GM10266 (cell line): ENCODE results near the gene CPVL.
A peak's percentile ranks its signal among the peaks of the same experiment; 100 is the strongest.

Source experiments
- DNase-seq: peaks from one replicate; pipeline ENCODE4 v3.0.0; 2012; ENCODE audit errors: extremely low spot score
- TF ChIP-seq, protein P1 (sequence below): IDR thresholded peaks from 2 replicates; pipeline ENCODE4 v1.5.1; 2012; ENCODE audit warnings: mild to moderate bottlenecking, low read depth; ENCODE audit not compliant: control insufficient read depth, insufficient read depth; ENCODE audit errors: missing control alignments

Gene CPVL

DNA sequence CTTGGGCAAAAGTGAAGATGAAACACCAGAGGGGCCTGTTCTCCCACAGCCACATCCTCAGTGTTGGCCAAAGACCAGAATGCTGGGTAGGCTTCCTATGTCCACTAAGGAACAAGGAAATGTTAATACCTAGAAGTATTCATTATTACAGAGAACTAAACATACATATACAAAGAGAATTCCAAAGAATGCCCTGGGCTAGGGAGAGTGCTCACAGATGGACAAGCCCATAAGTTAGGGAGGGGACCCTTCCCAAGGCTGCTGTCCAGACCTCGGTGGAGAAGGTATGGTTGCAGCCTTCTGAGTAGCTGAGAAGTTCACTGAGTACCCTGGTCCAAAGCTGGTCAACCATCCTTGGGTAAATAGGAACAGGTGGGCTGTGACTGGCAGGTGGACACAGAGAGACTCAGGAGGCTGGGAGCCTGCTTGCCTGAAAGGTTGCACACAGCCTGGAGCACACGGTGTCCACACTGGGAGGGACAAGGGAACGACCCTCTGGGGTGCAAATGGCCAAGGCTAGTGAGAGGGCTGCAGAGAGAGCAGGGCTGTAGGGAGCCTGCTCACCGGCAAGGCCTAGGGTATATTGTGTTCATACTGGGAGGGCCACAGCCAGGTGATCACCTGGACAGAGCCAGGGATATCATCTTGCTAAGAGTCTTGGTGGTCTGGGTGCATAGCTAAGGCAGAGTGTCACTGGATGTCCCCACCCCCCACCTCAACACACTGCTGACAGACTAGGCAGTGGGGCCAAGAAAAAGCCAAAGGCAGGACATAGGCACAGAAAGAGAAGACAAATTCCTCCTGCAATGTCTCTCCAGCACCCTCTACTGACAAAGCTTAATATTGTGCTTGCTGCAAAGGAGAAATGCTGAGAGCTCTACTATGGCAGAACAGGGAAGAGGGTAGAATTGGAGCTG, 40.3 kb downstream of the CPVL start:
- DNase-seq, result peak; percentile 12
- TF ChIP-seq, protein P1, sequence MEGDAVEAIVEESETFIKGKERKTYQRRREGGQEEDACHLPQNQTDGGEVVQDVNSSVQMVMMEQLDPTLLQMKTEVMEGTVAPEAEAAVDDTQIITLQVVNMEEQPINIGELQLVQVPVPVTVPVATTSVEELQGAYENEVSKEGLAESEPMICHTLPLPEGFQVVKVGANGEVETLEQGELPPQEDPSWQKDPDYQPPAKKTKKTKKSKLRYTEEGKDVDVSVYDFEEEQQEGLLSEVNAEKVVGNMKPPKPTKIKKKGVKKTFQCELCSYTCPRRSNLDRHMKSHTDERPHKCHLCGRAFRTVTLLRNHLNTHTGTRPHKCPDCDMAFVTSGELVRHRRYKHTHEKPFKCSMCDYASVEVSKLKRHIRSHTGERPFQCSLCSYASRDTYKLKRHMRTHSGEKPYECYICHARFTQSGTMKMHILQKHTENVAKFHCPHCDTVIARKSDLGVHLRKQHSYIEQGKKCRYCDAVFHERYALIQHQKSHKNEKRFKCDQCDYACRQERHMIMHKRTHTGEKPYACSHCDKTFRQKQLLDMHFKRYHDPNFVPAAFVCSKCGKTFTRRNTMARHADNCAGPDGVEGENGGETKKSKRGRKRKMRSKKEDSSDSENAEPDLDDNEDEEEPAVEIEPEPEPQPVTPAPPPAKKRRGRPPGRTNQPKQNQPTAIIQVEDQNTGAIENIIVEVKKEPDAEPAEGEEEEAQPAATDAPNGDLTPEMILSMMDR, result peak; percentile 79

DNA sequence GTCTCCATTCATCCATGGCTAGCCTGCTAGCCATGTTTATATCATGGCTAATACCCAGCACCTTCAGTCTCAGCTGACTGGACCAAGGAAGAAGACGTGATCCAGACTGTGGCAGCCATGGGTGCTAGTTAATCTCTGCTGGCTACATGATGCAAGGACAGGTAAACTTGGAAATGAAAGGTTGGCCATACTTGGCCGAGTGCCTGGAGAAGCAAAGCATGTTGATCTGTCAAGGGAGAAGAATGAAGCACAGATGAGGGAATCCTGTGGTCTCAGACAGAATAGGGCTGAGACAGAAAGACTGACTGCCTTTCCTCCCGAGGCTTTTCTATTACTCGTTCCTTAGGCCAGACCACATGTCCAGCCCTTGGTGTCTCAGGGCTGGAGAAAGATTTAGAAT, 41.1 kb downstream of the CPVL start:
- DNase-seq, result no peak
- TF ChIP-seq, protein P1, result no peak

DNA sequence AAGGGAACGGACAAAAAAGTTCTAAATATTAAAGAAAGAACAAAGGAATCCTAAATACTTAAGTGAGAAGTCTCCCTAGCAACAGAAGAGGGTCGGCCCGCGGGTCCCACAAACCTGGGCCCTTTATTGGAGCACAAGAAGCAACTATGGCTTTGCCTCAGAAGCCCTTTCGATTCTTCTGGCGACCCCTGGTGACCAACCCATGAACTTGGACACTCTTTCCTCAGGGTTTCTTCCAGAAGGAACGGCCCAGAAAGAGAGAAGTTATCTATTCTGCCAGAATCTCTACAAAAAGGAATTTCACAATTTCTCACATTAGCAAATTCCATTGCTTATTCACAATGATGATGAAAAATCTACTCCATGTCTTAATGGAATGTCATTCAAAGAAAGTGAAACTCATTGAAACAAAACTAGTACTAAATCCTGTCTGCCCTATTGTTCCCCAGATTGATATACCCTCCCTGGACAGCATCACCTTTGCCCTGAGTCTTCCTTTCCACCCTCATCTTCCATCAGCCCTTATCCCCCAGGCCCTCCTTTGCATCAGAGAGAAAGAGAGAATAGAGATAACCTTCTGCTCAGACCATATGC, 43.7 kb downstream of the CPVL start:
- DNase-seq, result peak; percentile 27

DNA sequence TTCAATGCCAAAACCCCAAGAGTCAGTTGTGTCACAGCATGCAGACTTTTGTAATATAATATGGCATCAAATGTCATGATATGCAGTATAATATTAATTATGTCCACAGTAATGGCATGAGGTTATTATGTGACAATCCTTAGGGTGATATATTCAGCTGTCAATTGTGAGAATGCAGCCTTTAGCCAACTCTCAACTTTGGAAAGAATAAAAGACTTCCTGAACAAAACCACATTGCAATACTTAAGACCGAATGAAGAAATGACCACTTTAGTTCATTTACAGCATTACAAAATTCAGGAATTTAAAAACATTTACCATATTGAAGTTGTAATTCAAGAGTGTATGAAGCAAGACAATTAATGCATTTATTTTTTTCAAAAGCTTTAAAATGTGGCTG, 45.4 kb downstream of the CPVL start:
- TF ChIP-seq, protein P1, result no peak
- no peak for DNase-seq

More for the DNA sequence above, 43.7 kb downstream of the CPVL start:
- TF ChIP-seq, protein P1, result peak; percentile 57

DNA sequence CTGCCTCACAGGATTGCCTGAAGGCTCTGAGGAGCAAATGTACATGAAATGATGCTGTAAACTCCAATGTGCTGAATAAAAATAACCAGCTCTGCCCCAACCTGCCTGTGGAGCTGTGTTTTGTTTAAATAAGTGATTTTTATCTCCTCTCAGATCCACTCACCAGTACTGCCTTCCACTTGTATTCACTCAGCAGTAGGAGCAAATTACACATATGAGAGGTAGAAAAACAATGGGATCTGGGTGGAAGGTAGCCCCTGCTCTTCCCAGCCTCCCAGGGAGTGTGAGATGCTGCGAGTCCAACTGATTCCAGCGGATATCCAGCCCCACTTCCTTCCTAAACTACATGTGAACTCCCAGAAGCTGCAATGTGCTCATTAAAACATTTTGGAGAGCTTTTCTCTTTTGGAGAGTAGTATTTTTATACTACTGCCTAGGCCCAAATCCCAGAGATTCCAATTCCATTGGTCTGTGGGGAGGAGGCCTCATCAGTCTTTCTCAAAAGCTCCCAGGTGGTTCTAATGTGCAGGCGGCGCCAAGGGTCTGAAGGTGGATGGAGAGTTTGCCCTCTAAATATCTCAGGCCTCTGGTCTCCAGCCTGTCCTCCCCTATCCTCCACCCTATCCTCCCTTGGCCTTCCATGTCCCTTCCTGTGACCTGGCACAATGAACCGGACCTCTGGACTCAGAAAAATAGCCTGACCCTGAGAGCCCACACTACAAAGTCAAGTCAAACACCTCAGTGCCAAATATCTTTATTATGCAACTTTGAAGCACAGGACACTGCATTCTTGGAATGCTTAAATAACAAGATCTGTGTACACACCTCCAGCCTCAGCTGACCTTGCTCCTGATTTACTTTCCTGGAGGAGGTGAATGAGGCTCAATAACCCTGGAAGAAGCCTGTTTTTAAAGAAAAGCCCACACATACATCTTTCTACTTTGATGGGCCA, 46.2 kb downstream of the CPVL start:
- no peak for DNase-seq

DNA sequence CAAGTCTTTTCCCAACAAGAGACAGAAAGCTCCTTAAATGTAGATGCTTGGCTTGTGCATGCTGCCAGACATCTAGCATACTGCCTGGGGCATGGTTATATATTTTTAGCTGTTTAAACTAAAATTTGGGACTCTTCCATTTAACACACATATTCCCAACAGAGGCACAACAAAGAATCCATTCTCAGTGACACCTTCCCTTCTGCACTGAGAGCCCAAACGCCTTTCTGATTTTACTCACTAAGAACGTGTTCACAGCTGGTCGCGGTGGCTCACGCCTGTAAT, 49.9 kb downstream of the CPVL start:
- no peak for DNase-seq
- TF ChIP-seq, protein P1, result no peak

More for the DNA sequence above, 46.2 kb downstream of the CPVL start:
- TF ChIP-seq, protein P1, result no peak
